Measurements from ENCODE around the gene GEMIN4. TPM values are rescaled to one million over a fixed set of nuclear protein-coding genes. Genes with fewer than 3 reads are reported as not detected.
"Not testable (repeated sequence)": the region's sequence is repeated elsewhere in the genome, so short reads cannot be mapped to it uniquely, and the experiment has no call there.

Gene GEMIN4
- total RNA-seq, 2 experiments from 2014 or later, result 38.8 to 39.6 TPM

GRCh38 chr17:791829-792228, 39.8 kb upstream of the GEMIN4 start:
- POLR2A ChIA-PET, result no interaction called here
- peaks cover 28% of the 10 kb centered on the region for H3K36me3 Mint-ChIP-seq
- H3K9me3 Mint-ChIP-seq, result no peaks in the 10 kb centered on the region
- H3K27me3 Mint-ChIP-seq, result no peaks in the 10 kb centered on the region
- CTCF ChIA-PET, result interaction anchor here (2.9 kb wide), 1 partner anchor 189 kb away, joined by 18 read pairs; no protein-coding TSS in a partner anchor
- intact Hi-C loops (cut with micrococcal nuclease), result no loop called here
- no peak for DNase-seq
- H3K4me3 Mint-ChIP-seq, result no peak overlapping the region
- peaks cover 2% of the 10 kb centered on the region for H3K4me1 Mint-ChIP-seq (ENCODE audit: low read depth)
- no peak overlapping the region for H3K27ac Mint-ChIP-seq

GRCh38 chr17:790874-791247, 38.8 kb upstream of the GEMIN4 start:
- CTCF ChIA-PET; H3K9me3 Mint-ChIP-seq; H3K4me1 Mint-ChIP-seq (ENCODE audit: low read depth); H3K27me3 Mint-ChIP-seq; DNase-seq; intact Hi-C loops (cut with micrococcal nuclease); H3K4me3 Mint-ChIP-seq; POLR2A ChIA-PET; H3K27ac Mint-ChIP-seq: not testable (repeated sequence)
- H3K36me3 Mint-ChIP-seq, result peaks cover 28% of the 10 kb centered on the region

GRCh38 chr17:789931-790873, 38.1 kb upstream of the GEMIN4 start:
- H3K4me3 Mint-ChIP-seq; H3K9me3 Mint-ChIP-seq; H3K4me1 Mint-ChIP-seq (ENCODE audit: low read depth); H3K27ac Mint-ChIP-seq; CTCF ChIA-PET; DNase-seq; H3K27me3 Mint-ChIP-seq; POLR2A ChIA-PET: not testable (repeated sequence)
- intact Hi-C loops (cut with micrococcal nuclease), result loop anchor here (10.0 kb wide), 1 partner anchor 75 kb away; the partner anchor contains the start of gene VPS53
- H3K36me3 Mint-ChIP-seq, result peaks cover 28% of the 10 kb centered on the region

- Mint-ChIP-seq H3K9me3 (no peaks in the 10 kb centered on the region), H3K27ac (no peak overlapping the region), H3K27me3 (no peaks in the 10 kb centered on the region), H3K4me1 (ENCODE audit: low read depth) (peaks cover 11% of the 10 kb centered on the region), H3K4me3 (no peak overlapping the region), H3K36me3 (peaks cover 28% of the 10 kb centered on the region)
- intact Hi-C loops (cut with micrococcal nuclease), result loop anchor here (10.0 kb wide), 1 partner anchor 74 kb away; the partner anchor contains the start of gene VPS53
- ChIA-PET POLR2A (no interaction called here), CTCF (no interaction called here)
- no peak for DNase-seq
Observed at GRCh38 chr17:789160-789840, 37.2 kb upstream of the GEMIN4 start.

GRCh38 chr17:788551-788950, 36.5 kb upstream of the GEMIN4 start:
- intact Hi-C loops (cut with micrococcal nuclease), result loop anchor here (10.0 kb wide), 1 partner anchor 74 kb away; the partner anchor contains the start of gene VPS53
- peaks cover 31% of the 10 kb centered on the region for H3K36me3 Mint-ChIP-seq
- ChIA-PET POLR2A (no interaction called here), CTCF (interaction anchor here (0.6 kb wide), 1 partner anchor 11 kb away, joined by 3 read pairs; no protein-coding TSS in a partner anchor)
- DNase-seq, result no peak
- peaks cover 19% of the 10 kb centered on the region for H3K4me1 Mint-ChIP-seq (ENCODE audit: low read depth)
- H3K9me3 Mint-ChIP-seq, result no peaks in the 10 kb centered on the region
- H3K27me3 Mint-ChIP-seq, result no peaks in the 10 kb centered on the region
- no peak overlapping the region for H3K4me3 Mint-ChIP-seq
- no peak overlapping the region for H3K27ac Mint-ChIP-seq

- Mint-ChIP-seq H3K27me3 (no peaks in the 10 kb centered on the region), H3K9me3 (no peaks in the 10 kb centered on the region), H3K27ac (no peak overlapping the region), H3K4me3 (no peak overlapping the region), H3K4me1 (ENCODE audit: low read depth) (peaks cover 27% of the 10 kb centered on the region), H3K36me3 (peaks cover 30% of the 10 kb centered on the region)
- intact Hi-C loops (cut with micrococcal nuclease), result loop anchor here (10.0 kb wide), 1 partner anchor 73 kb away; the partner anchor contains the start of gene VPS53
- CTCF ChIA-PET, result no interaction called here
- POLR2A ChIA-PET, result no interaction called here
- no peak for DNase-seq
Observed at GRCh38 chr17:787641-788221, 35.7 kb upstream of the GEMIN4 start.

- CTCF ChIA-PET, result interaction anchor here (0.6 to 0.9 kb wide), 2 partner anchors 9 to 189 kb away, joined by 4 to 6 read pairs; no protein-coding TSS in a partner anchor
- peaks cover 23% of the 10 kb centered on the region for H3K36me3 Mint-ChIP-seq
Observed at GRCh38 chr17:785901-786300, 33.8 kb upstream of the GEMIN4 start.

DNA sequence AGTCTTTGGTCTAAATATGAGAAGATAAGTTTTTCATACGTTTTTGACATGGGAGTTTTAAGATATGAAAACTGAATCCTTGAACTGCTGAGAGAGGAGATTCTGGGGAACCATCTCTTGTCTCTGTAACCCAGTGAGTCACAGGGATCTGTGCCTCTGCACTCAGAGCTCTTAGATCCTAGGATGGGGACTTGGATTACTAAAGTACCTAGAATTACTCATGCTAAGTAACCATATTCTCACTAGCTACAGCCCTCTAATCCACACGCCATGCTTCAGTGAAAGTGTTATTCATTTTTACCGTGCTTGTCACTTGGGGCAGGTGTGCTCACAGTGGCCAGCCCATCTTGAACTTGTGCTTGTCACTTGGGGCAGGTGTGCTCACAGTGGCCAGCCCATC, 32.1 kb upstream of the GEMIN4 start:
- DNase-seq, result peak; percentile 24
- no peaks in the 10 kb centered on the region for H3K9me3 Mint-ChIP-seq
- peaks cover 37% of the 10 kb centered on the region for H3K4me1 Mint-ChIP-seq (ENCODE audit: low read depth)
- peaks cover 17% of the 10 kb centered on the region for H3K36me3 Mint-ChIP-seq
- H3K4me3 Mint-ChIP-seq, result peak overlapping the region; percentile 97
- no peaks in the 10 kb centered on the region for H3K27me3 Mint-ChIP-seq
- H3K27ac Mint-ChIP-seq, result peak overlapping the region; percentile 40
- ChIA-PET CTCF (interaction anchor here (0.6 to 0.7 kb wide), 2 partner anchors 10 to 197 kb away, joined by 3 read pairs; no protein-coding TSS in a partner anchor), POLR2A (no interaction called here)
- intact Hi-C loops (cut with micrococcal nuclease), result loop anchor here (5.0 to 10.0 kb wide), 2 partner anchors 69 to 198 kb away; partner anchors contain the start of gene VPS53

More at GRCh38 chr17:785901-786300, 33.8 kb upstream of the GEMIN4 start:
- DNase-seq, POLR2A ChIA-PET, H3K4me3 Mint-ChIP-seq, H3K27me3 Mint-ChIP-seq, H3K27ac Mint-ChIP-seq, H3K9me3 Mint-ChIP-seq: not testable (repeated sequence)
- H3K4me1 Mint-ChIP-seq (ENCODE audit: low read depth), result peaks cover 32% of the 10 kb centered on the region
- intact Hi-C loops (cut with micrococcal nuclease), result loop anchor here (10.0 kb wide), 1 partner anchor 71 kb away; the partner anchor contains the start of gene VPS53

DNA sequence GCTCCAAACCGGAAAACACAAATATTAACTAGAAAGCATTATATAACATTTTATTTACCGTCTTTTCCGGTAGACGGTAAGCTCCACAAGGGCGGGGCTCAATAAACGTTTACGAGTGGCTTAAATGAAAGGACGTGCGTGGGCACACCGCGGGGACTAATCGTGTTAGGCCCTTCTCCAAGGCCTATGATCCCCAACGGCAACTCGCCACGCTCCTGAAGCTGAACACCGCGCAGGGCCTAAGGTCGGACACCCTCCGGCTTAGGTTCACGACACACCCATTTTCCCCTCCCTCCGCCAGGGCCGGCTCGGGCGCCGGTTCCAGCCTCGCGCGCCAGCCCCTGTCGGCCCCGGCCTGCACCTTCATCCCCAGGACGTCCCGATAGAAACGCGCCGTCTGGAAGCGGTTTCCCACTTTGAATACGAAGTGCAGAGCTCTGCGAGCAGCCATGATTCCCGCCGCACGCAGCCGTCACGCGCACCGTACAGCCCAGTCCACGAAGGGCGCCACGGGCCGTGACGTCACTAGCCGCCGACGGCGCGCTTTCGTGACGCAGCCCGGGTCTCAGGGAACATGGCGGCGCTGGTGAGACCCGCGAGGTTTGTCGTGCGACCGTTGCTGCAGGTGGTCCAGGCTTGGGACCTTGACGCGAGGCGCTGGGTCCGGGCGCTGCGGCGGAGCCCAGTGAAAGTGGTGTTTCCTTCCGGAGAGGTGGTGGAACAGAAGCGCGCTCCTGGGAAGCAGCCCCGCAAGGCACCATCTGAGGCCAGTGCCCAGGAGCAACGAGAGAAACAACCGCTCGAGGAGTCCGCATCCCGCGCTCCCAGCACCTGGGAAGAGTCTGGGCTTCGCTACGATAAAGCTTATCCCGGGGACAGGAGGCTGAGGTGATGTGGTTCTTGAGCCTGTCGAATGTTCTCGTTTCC, 30.0 kb upstream of the GEMIN4 start, which contains the start of the genes GLOD4 and MRM3:
TSS of gene GLOD4 (minus strand) at position 476 of the 927 bp plus-strand sequence. CDS start at position 451, 25 bp downstream.
TSS of gene MRM3 (plus strand) at position 549 of the 927 bp plus-strand sequence. CDS start at position 575, 26 bp downstream.
- intact Hi-C loops (cut with micrococcal nuclease), result loop anchor here (1.0 to 10.0 kb wide), 4 partner anchors 31 to 214 kb away; partner anchors contain the start of gene VPS53
- peaks cover 37% of the 10 kb centered on the region for H3K4me1 Mint-ChIP-seq (ENCODE audit: low read depth)
- peak within 1 kb of the TSS; percentile 97 for H3K4me3 Mint-ChIP-seq
- peak; percentile 95 for DNase-seq
- no peaks in the 10 kb centered on the region for H3K9me3 Mint-ChIP-seq
- peaks cover 27% of the 10 kb centered on the region for H3K36me3 Mint-ChIP-seq
- no peaks in the 10 kb centered on the region for H3K27me3 Mint-ChIP-seq
- H3K27ac Mint-ChIP-seq, result peak within 1 kb of the TSS; percentile 93
- POLR2A ChIA-PET, result interaction anchor here (1.3 to 1.8 kb wide), 5 partner anchors 9 to 215 kb away, joined by 3 to 12 read pairs (median 8); partner anchors contain the start of genes GEMIN4, NXN and TIMM22
- CTCF ChIA-PET, result interaction anchor here (0.6 to 3.1 kb wide), 11 partner anchors 13 to 652 kb away, joined by 3 to 20 read pairs (median 3); partner anchors contain the start of genes GEMIN4, NXN and TIMM22

GRCh38 chr17:778096-778495, 26.0 kb upstream of the GEMIN4 start:
- CTCF ChIA-PET, result interaction anchor here (0.6 kb wide), 2 partner anchors 10 to 623 kb away, joined by 3 read pairs; no protein-coding TSS in a partner anchor
- H3K36me3 Mint-ChIP-seq, result peaks cover 51% of the 10 kb centered on the region
- no peak overlapping the region for H3K27ac Mint-ChIP-seq

More at GRCh38 chr17:778096-778495, 26.0 kb upstream of the GEMIN4 start:
- H3K4me1 Mint-ChIP-seq (ENCODE audit: low read depth), result peaks cover 30% of the 10 kb centered on the region
- POLR2A ChIA-PET, result no interaction called here
- intact Hi-C loops (cut with micrococcal nuclease), result no loop called here
- no peaks in the 10 kb centered on the region for H3K27me3 Mint-ChIP-seq
- no peaks in the 10 kb centered on the region for H3K9me3 Mint-ChIP-seq
- no peak for DNase-seq
- no peak overlapping the region for H3K4me3 Mint-ChIP-seq

All from activated CD4-positive, alpha-beta memory T cell treated with anti-CD3 and anti-CD28 coated beads for 36 hours (primary cell).